Measurements from ENCODE around the gene NFE2L3. TPM values are rescaled to one million over a fixed set of nuclear protein-coding genes. Genes with fewer than 3 reads are reported as not detected.

The NFE2L3 gene
- total and polyA plus RNA-seq, 9 of the 15 experiments (the other 6 are each of a cell fraction or from before 2014, with no cell fraction given), result 2.9 to 16.9 (median 12.4) TPM

DNA sequence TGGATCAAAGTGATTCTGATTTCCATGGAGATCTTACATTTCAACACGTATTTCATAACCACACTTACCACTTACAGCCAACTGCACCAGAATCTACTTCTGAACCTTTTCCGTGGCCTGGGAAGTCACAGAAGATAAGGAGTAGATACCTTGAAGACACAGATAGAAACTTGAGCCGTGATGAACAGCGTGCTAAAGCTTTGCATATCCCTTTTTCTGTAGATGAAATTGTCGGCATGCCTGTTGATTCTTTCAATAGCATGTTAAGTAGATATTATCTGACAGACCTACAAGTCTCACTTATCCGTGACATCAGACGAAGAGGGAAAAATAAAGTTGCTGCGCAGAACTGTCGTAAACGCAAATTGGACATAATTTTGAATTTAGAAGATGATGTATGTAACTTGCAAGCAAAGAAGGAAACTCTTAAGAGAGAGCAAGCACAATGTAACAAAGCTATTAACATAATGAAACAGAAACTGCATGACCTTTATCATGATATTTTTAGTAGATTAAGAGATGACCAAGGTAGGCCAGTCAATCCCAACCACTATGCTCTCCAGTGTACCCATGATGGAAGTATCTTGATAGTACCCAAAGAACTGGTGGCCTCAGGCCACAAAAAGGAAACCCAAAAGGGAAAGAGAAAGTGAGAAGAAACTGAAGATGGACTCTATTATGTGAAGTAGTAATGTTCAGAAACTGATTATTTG lies 33.3 kb downstream of the NFE2L3 start (continued):
- TF ChIP-seq, protein P1, sequence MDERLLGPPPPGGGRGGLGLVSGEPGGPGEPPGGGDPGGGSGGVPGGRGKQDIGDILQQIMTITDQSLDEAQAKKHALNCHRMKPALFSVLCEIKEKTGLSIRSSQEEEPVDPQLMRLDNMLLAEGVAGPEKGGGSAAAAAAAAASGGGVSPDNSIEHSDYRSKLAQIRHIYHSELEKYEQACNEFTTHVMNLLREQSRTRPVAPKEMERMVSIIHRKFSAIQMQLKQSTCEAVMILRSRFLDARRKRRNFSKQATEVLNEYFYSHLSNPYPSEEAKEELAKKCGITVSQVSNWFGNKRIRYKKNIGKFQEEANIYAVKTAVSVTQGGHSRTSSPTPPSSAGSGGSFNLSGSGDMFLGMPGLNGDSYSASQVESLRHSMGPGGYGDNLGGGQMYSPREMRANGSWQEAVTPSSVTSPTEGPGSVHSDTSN (CRISPR knock-in tag; IDR thresholded peaks at IDR 0.05; ENCODE audit: low read depth), result no peak
- TF ChIP-seq, protein P1 (tag; conservative IDR thresholded peaks at IDR 0.05; ENCODE audit: low read depth), result no peak
- no peak for TF ChIP-seq PCBP1 (IDR thresholded peaks at IDR 0.05; ENCODE audit: low read depth, low read length, poor library complexity, severe bottlenecking)
- TF ChIP-seq POLR2B (IDR thresholded peaks at IDR 0.05; ENCODE audit: low read depth, partially characterized antibody), result peak; percentile 52
- TF ChIP-seq ZNF224 (CRISPR knock-in tag; IDR thresholded peaks at IDR 0.05), result 0 out of 2 replicates have a peak, but pooled peaks have one; percentile 28
- no peak for TF ChIP-seq MAFF (IDR thresholded peaks at IDR 0.05; ENCODE audit: low read length)
- TF ChIP-seq HDAC6 (IDR thresholded peaks at IDR 0.05; ENCODE audit: low read depth, low read length), result no peak
- TF ChIP-seq, protein P2, sequence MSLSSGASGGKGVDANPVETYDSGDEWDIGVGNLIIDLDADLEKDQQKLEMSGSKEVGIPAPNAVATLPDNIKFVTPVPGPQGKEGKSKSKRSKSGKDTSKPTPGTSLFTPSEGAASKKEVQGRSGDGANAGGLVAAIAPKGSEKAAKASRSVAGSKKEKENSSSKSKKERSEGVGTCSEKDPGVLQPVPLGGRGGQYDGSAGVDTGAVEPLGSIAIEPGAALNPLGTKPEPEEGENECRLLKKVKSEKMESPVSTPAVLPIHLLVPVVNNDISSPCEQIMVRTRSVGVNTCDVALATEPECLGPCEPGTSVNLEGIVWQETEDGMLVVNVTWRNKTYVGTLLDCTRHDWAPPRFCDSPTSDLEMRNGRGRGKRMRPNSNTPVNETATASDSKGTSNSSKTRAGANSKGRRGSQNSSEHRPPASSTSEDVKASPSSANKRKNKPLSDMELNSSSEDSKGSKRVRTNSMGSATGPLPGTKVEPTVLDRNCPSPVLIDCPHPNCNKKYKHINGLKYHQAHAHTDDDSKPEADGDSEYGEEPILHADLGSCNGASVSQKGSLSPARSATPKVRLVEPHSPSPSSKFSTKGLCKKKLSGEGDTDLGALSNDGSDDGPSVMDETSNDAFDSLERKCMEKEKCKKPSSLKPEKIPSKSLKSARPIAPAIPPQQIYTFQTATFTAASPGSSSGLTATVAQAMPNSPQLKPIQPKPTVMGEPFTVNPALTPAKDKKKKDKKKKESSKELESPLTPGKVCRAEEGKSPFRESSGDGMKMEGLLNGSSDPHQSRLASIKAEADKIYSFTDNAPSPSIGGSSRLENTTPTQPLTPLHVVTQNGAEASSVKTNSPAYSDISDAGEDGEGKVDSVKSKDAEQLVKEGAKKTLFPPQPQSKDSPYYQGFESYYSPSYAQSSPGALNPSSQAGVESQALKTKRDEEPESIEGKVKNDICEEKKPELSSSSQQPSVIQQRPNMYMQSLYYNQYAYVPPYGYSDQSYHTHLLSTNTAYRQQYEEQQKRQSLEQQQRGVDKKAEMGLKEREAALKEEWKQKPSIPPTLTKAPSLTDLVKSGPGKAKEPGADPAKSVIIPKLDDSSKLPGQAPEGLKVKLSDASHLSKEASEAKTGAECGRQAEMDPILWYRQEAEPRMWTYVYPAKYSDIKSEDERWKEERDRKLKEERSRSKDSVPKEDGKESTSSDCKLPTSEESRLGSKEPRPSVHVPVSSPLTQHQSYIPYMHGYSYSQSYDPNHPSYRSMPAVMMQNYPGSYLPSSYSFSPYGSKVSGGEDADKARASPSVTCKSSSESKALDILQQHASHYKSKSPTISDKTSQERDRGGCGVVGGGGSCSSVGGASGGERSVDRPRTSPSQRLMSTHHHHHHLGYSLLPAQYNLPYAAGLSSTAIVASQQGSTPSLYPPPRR (CRISPR knock-in tag; IDR thresholded peaks at IDR 0.05; ENCODE audit: borderline replicate concordance), result 0 out of 2 replicates have a peak, but pooled peaks have one; percentile 29
- TF ChIP-seq, protein P3, sequence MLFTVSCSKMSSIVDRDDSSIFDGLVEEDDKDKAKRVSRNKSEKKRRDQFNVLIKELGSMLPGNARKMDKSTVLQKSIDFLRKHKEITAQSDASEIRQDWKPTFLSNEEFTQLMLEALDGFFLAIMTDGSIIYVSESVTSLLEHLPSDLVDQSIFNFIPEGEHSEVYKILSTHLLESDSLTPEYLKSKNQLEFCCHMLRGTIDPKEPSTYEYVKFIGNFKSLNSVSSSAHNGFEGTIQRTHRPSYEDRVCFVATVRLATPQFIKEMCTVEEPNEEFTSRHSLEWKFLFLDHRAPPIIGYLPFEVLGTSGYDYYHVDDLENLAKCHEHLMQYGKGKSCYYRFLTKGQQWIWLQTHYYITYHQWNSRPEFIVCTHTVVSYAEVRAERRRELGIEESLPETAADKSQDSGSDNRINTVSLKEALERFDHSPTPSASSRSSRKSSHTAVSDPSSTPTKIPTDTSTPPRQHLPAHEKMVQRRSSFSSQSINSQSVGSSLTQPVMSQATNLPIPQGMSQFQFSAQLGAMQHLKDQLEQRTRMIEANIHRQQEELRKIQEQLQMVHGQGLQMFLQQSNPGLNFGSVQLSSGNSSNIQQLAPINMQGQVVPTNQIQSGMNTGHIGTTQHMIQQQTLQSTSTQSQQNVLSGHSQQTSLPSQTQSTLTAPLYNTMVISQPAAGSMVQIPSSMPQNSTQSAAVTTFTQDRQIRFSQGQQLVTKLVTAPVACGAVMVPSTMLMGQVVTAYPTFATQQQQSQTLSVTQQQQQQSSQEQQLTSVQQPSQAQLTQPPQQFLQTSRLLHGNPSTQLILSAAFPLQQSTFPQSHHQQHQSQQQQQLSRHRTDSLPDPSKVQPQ (CRISPR knock-in tag; IDR thresholded peaks at IDR 0.05; ENCODE audit: borderline replicate concordance), result no peak
- TF ChIP-seq KAT8 (IDR thresholded peaks at IDR 0.05; ENCODE audit: low read depth), result no peak
- TF ChIP-seq BRD4 (IDR thresholded peaks at IDR 0.05), result no peak
- no peak for TF ChIP-seq HEY1 (CRISPR knock-in tag; IDR thresholded peaks at IDR 0.05; ENCODE audit: borderline replicate concordance)
- TF ChIP-seq TEAD4 (IDR thresholded peaks at IDR 0.05; ENCODE audit: low read length), result peak; percentile 37; the same call in 1 of the 2 replicates
- no peak for TF ChIP-seq TEAD4 (CRISPR knock-in tag; IDR thresholded peaks at IDR 0.05; ENCODE audit: borderline replicate concordance)
- no peak for TF ChIP-seq ZNF253 (CRISPR knock-in tag; conservative IDR thresholded peaks at IDR 0.05)
- TF ChIP-seq SUPT5H (IDR thresholded peaks at IDR 0.05), result peak; percentile 53
- TF ChIP-seq POLR2AphosphoS2 (IDR thresholded peaks at IDR 0.05; ENCODE audit: low read length), result peak; percentile 88
- no peak for TF ChIP-seq ZNF444 (CRISPR knock-in tag; IDR thresholded peaks at IDR 0.05)
